ENCODE data around the gene GRID2. TPM values are rescaled to one million over a fixed set of nuclear protein-coding genes. Genes with fewer than 3 reads are reported as not detected.
"Not testable (repeated sequence)": the region's sequence is repeated elsewhere in the genome, so short reads cannot be mapped to it uniquely, and the experiment has no call there.

GRID2 gene
- total and polyA plus RNA-seq, 4 donors, result under 0.01 to 0.02 TPM; not detected in 2

GRCh38 chr4:92399032-92399431 lies 95.3 kb downstream of the GRID2 start:
- 78% methylated on average over 8 of the region's 8 CpGs for WGBS
- Histone ChIP-seq H3K4me3 (ENCODE audit: low read depth in 1 of 3, low read length in 3 of 3) (no peak overlapping the region), H3K27ac (ENCODE audit: low read depth in 1 of 2, low read length in 2 of 2) (no peak overlapping the region), H3K9me3 (ENCODE audit: control insufficient read depth in 4 of 4, low read length in 3 of 4) (no peaks in the 10 kb centered on the region), H3K36me3 (ENCODE audit: control insufficient read depth in 4 of 4, insufficient read depth in 3 of 4, low read depth in 1 of 4, low read length in 3 of 4) (no peaks in the 10 kb centered on the region), H3K4me1 (ENCODE audit: control insufficient read depth in 4 of 4, insufficient read depth in 4 of 4, low read length in 3 of 4) (no peaks in the 10 kb centered on the region), H3K9ac (ENCODE audit: low read depth in 1 of 2, low read length in 2 of 2) (no peak overlapping the region), H3K27me3 (ENCODE audit: control insufficient read depth in 4 of 4, insufficient read depth in 4 of 4, low read length in 3 of 4) (no peaks in the 10 kb centered on the region)
- DNase-seq (ENCODE audit: low spot score), result no peak
- no peak for TF ChIP-seq YY1 (IDR thresholded peaks at IDR 0.05)
- no peak for TF ChIP-seq NR2F2 (IDR thresholded peaks at IDR 0.05)
- TF ChIP-seq REST (IDR thresholded peaks at IDR 0.05), result no peak
- no peak for TF ChIP-seq ATF3 (IDR thresholded peaks at IDR 0.05)
- TF ChIP-seq JUND (IDR thresholded peaks at IDR 0.05), result no peak
- TF ChIP-seq HNF4G (IDR thresholded peaks at IDR 0.05), result no peak
- TF ChIP-seq, protein P1, sequence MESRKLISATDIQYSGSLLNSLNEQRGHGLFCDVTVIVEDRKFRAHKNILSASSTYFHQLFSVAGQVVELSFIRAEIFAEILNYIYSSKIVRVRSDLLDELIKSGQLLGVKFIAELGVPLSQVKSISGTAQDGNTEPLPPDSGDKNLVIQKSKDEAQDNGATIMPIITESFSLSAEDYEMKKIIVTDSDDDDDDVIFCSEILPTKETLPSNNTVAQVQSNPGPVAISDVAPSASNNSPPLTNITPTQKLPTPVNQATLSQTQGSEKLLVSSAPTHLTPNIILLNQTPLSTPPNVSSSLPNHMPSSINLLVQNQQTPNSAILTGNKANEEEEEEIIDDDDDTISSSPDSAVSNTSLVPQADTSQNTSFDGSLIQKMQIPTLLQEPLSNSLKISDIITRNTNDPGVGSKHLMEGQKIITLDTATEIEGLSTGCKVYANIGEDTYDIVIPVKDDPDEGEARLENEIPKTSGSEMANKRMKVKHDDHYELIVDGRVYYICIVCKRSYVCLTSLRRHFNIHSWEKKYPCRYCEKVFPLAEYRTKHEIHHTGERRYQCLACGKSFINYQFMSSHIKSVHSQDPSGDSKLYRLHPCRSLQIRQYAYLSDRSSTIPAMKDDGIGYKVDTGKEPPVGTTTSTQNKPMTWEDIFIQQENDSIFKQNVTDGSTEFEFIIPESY (IDR thresholded peaks at IDR 0.05), result no peak
- no peak for TF ChIP-seq RAD21 (IDR thresholded peaks at IDR 0.05)

- H3K27me3 ChIP-seq (ENCODE audit: control insufficient read depth in 4 of 4, insufficient read depth in 4 of 4, low read length in 3 of 4); DNase-seq (ENCODE audit: low spot score); H3K4me3 ChIP-seq (ENCODE audit: low read depth in 1 of 3, low read length in 3 of 3); H3K9me3 ChIP-seq (ENCODE audit: control insufficient read depth in 4 of 4, low read length in 3 of 4); H3K36me3 ChIP-seq (ENCODE audit: control insufficient read depth in 4 of 4, insufficient read depth in 3 of 4, low read depth in 1 of 4, low read length in 3 of 4); H3K4me1 ChIP-seq (ENCODE audit: control insufficient read depth in 4 of 4, insufficient read depth in 4 of 4, low read length in 3 of 4); H3K27ac ChIP-seq (ENCODE audit: low read depth in 1 of 2, low read length in 2 of 2); H3K9ac ChIP-seq (ENCODE audit: low read depth in 1 of 2, low read length in 2 of 2): not testable (repeated sequence)
- 83% methylated on average over 7 of the region's 7 CpGs for WGBS
Measured at GRCh38 chr4:92403525-92403924, 99.8 kb downstream of the GRID2 start.

- Histone ChIP-seq H3K9ac (ENCODE audit: low read depth in 1 of 2, low read length in 2 of 2) (no peak overlapping the region), H3K4me1 (ENCODE audit: control insufficient read depth in 4 of 4, insufficient read depth in 4 of 4, low read length in 3 of 4) (no peaks in the 10 kb centered on the region), H3K4me3 (ENCODE audit: low read depth in 1 of 3, low read length in 3 of 3) (no peak overlapping the region), H3K27me3 (ENCODE audit: control insufficient read depth in 4 of 4, insufficient read depth in 4 of 4, low read length in 3 of 4) (no peaks in the 10 kb centered on the region), H3K36me3 (ENCODE audit: control insufficient read depth in 4 of 4, insufficient read depth in 3 of 4, low read depth in 1 of 4, low read length in 3 of 4) (no peaks in the 10 kb centered on the region), H3K27ac (ENCODE audit: low read depth in 1 of 2, low read length in 2 of 2) (no peak overlapping the region), H3K9me3 (ENCODE audit: control insufficient read depth in 4 of 4, low read length in 3 of 4) (no peaks in the 10 kb centered on the region)
- TF ChIP-seq FOXA1 (IDR thresholded peaks at IDR 0.05) (no peak), FOXA2 (IDR thresholded peaks at IDR 0.05) (no peak), RXRA (IDR thresholded peaks at IDR 0.05) (no peak), SP1 (IDR thresholded peaks at IDR 0.05) (no peak)
- TF ChIP-seq, protein P1 (IDR thresholded peaks at IDR 0.05), result no peak
- no peak for DNase-seq (ENCODE audit: low spot score)
- 87% methylated on average over 1 of the region's 1 CpG for whole genome bisulfite sequencing
Measured at GRCh38 chr4:92406488-92406887, 102.7 kb downstream of the GRID2 start.

Data from liver (tissue), 9 donors.